NCI-H128 (cell line): ENCODE measurements around the gene ACAD10.
"Not testable (repeated sequence)": the region's sequence is repeated elsewhere in the genome, so short reads cannot be mapped to it uniquely, and the experiment has no call there.

Experiments used
- DNase-seq: peaks from one replicate; lab custom pipeline; 2025; ENCODE audit not compliant: unreplicated experiment; lab: John Stamatoyannopoulos, UW

ACAD10 gene

GRCh38 chr12:111686574-111687105, 787 bp downstream of the ACAD10 start:
- DNase-seq: no peak

- no peak for DNase-seq
Measured at GRCh38 chr12:111687255-111687654, 1.4 kb downstream of the ACAD10 start.

DNA sequence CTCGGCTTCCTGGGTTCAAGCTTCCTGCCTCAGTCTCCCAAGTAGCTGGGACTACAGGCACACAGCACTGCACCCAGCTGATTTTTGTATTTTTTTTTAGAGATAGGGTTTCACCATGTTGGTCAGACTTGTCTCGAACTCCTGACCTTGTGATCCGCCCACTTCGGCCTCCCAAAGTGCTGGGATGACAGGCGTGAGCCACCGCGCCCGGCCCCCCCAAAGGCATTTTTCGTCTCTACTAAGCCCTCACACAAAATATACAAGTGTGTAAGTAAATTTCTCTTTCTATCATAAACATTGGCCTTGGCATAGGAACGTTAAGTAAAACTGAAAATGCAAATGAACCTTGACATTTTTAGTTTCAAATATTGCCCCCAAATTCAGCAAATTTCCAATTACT, 2.1 kb downstream of the ACAD10 start:
- DNase-seq: no peak

- no peak for DNase-seq
Measured at GRCh38 chr12:111691262-111691661, 5.4 kb downstream of the ACAD10 start.

DNA sequence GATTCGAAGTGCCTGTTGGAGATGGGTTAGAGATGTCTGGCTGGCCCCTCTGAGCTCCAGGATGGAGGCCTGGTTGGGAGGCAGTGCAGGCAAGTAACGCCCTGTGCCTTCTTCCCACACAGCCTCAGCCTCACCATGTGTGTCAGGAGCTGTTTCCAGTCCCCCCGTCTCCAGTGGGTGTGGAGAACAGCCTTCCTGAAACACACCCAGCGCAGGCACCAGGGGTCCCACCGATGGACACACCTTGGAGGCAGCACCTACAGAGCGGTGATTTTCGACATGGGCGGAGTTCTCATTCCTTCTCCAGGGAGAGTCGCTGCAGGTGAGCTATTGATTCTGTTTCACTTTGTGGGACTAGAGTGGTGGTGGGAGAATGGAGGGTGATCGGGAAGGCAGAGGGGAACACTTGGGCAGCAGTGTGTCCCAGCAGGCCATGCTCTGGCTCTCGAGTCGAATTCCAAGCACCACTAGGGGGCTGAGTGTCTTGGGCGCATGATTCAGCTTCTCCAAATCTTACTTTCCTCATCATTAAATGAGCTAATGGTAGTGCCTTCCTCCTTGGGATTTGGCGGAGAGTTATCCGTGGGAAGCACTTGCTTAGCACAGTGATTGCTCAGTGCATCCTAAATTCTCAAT, 6.8 kb downstream of the ACAD10 start:
- no peak for DNase-seq

DNA sequence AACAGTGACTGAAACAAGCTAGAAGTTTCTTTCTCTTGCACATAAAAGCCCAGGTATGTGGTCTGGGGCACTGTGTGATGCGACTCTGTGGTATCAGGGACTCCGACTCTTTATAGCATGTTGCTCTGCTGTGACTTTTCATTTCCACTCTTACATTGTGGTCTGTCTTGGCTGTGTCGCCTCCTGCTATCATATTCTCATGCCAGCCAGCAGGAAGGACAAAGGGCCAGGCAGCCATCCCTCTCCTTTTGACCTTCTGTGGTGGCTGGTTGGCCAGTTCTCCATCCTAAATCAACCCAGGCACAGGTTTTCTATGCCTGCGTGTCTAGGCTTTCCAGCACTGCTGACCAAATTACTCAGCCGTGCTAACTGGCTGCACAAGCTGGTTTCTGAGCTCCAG, 8.0 kb downstream of the ACAD10 start:
- DNase-seq: no peak

- DNase-seq: no peak
Measured at GRCh38 chr12:111699962-111700361, 14.1 kb downstream of the ACAD10 start.

DNA sequence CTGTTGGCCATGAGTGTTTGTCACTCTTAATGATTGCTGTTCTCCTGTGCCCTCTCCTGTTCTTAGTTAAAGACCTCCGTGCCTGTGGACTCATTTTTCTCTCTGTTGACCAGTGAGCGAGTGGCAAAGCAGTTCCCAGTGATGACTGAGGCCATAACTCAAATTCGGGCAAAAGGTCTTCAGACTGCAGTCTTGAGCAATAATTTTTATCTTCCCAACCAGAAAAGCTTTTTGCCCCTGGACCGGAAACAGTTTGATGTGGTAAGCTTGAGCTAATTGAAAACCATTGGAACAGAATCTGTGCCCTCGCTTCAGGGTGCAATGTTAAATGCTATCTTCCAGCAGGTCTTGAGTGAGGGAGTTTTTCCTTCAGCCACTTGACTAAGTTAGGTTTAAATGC, 19.8 kb downstream of the ACAD10 start:
- no peak for DNase-seq

DNA sequence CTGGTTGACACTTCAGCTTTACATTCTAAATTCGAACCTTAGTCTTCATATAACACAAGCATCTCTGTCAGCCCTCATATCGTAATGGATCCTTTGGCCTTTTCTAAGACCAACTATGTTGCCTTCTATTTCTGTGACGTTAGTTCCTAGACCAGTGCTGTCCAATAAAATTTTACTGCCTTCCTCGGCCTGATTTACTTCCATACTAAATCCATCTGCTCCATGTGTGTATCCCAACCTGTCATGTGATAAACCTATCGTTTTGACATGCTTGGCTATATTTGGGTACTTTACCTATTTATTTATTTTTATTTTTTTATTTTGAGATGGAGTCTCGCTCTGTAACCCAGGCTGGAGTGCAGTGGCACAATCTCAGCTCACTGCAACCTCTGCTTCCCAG, 20.3 kb downstream of the ACAD10 start:
- no peak for DNase-seq

- DNase-seq: no peak
Measured at GRCh38 chr12:111715279-111715678, 29.4 kb downstream of the ACAD10 start.

- not testable (repeated sequence) for DNase-seq
Measured at GRCh38 chr12:111719316-111719715, 33.5 kb downstream of the ACAD10 start.

- no peak for DNase-seq
Measured at GRCh38 chr12:111720457-111720856, 34.6 kb downstream of the ACAD10 start.

DNA sequence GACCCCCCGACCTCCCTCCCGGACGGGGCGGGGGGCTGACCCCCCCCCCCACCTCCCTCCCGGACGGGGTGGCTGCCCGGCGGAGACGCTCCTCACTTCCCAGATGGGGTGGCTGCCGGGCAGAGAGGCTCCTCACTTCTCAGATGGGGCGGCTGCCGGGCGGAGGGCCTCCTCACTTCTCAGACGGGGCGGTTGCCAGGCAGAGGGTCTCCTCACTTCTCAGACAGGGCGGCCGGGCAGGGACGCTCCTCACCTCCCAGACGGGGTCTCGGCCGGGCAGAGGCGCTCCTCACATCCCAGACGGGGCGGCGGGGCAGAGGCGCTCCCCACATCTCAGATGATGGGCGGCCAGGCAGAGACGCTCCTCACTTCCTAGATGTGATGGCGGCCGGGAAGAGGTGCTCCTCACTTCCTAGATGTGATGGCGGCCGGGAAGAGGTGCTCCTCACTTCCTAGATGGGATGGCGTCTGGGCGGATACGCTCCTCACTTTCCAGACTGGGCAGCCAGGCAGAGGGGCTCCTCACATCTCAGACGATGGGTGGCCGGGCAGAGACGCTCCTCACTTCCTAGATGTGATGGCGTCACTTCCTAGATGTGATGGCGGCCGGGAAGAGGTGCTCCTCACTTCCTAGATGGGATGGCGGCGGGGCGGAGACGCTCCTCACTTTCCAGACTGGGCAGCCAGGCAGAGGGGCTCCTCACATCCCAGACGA, 38.0 kb downstream of the ACAD10 start:
- DNase-seq: not testable (repeated sequence)

DNA sequence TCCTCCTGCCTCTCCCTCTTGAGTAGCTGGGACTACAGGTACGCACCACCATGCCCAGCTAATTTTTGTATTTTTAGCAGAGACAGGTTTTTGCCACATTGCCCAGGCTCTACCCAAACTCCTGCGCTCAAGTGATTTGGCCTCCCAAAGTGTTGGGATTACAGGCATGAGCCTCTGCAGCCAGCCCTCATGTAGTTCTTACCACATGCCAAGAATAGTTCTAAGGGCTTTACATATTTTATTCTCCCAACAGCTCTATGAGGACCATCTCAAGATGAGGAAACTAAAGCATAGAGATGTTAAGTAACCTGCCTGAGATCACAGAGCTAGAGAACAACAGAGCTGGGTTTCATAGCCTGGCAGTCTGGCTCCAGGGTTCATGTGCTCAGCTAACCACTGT, 42.9 kb downstream of the ACAD10 start:
- no peak for DNase-seq

- no peak for DNase-seq
Measured at GRCh38 chr12:111730420-111730819, 44.6 kb downstream of the ACAD10 start.

GRCh38 chr12:111732786-111733185, 46.9 kb downstream of the ACAD10 start:
- DNase-seq: no peak

DNA sequence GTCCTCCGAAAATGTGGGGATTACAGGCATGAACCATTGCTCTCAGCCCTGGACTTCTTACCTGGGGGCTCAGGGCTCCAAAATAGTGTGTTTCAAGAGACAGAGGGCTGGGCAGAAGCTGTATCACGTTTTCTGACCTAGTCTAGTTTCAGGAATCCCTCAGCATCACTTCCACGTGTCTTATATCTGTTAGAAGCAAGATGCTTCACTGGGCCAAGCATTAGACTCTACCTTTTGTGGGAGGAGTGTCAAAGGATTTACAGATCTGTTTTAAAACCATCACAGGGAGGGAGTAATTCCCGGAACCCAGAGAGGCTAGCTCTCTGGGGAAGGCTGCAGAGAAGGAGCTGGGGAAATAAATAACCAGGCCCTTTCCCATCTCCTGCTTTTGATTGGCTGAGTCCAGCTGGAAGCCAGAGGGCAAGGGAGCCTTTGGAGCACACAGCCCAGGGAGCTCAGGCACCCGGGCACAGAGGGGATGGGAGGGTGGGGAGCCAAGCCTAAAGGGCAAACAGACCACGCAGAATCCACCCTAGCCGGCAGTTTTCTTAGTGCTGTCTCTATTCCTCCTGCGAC, 47.6 kb downstream of the ACAD10 start:
- no peak for DNase-seq

DNA sequence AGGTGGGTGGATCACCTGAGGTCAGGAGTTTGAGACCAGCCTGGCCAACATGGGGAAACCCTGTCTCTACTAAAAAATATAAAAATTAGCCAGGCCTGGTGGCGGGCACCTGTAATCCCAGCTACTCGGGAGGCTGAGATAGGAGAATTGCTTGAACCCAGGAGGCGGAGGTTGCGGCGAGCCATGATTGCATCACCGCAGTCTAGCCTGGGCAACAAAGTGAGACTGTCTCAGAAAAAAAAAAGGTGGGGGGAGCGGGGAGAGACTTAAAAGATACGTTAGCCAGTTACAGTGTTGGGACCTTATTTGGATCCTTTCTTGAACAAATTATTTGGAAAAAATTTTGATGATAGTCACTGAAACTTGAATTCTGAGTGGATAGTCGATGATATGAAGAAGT, 53.7 kb downstream of the ACAD10 start:
- not testable (repeated sequence) for DNase-seq

DNA sequence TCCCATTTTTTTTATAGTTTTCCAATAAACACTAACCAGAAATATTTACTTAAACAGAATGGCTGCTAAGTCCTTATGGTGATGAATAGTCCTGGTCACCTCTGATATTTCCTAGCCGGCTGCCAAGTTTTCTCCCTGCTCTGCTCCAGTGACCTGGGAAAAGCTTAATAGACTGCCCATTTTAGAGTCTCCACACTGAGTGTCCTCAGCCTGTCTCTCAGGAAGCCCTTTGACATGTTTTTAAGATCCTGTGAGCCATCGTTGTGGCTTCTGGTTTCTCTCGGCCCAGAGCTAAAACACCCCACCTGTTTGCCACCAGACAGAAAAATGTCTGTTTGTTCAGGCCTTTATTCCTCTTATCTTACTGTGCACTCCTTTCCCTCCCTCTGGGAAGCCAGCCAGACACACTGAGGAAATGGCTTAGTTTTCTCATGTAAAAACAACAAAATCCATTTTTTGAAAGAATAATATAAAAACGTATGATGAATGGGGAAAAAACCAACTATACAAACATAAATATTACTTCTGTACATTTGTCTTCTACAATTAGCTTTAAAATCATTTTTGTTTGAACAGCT, 55.5 kb downstream of the ACAD10 start:
- no peak for DNase-seq

DNA sequence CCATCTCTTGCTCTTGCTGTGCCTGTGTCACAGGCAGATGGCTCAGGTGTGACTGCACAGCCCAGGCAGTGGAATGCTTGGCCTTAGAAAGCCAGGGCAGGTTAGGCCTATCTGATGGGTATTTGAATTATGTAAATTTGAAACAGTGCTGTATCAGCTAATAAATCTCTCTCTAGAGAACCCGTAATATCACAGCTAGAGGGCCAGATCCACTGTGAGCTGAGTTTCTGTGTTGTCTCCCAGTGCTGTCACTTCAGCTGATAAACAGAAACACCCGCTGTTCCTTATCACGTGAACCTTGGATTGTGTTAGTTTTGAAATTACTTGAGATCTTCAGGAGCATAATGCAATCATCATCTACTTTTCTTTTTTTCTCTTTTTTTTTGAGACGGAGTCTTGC, 59.4 kb downstream of the ACAD10 start:
- DNase-seq: no peak

DNA sequence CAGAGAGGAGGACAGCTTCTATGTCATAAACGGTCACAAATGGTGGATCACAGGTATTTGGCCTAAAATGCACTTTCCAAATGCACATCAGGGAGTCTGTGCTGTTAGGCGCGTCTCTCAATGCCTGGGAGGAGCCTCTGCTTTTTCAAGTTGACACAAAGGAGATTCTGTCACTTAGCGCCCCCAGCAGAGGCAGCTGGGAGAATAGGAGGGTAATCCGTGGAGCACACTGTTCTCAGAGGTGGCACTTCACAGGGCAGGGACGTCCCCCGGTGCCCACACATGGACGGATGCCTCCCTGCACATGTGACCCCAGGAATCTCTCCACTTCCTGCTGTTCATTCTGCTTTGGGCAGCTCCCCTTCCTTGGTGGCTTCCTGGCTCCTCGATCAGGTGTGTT, 61.5 kb downstream of the ACAD10 start:
- DNase-seq: no peak

- DNase-seq: no peak
Measured at GRCh38 chr12:111748151-111748672, 62.4 kb downstream of the ACAD10 start.
